Superior temporal gyrus (tissue), 1 donor: ENCODE measurements around the gene VPS51.

Source experiments
- DNase-seq: peaks from one replicate; pipeline ENCODE4 v3.0.0-alpha.2; 2016; ENCODE audit errors: extremely low spot score

Gene VPS51

GRCh38 chr11:65095974-65096806, at the start of gene VPS51:
Gene VPS51 (plus strand): TSS chr11:65096214. CDS start chr11:65096251, 37 bp downstream.
- DNase-seq: peak; percentile 92

GRCh38 chr11:65047581-65048422, 48.2 kb upstream of the VPS51 start:
- DNase-seq: no peak

DNA sequence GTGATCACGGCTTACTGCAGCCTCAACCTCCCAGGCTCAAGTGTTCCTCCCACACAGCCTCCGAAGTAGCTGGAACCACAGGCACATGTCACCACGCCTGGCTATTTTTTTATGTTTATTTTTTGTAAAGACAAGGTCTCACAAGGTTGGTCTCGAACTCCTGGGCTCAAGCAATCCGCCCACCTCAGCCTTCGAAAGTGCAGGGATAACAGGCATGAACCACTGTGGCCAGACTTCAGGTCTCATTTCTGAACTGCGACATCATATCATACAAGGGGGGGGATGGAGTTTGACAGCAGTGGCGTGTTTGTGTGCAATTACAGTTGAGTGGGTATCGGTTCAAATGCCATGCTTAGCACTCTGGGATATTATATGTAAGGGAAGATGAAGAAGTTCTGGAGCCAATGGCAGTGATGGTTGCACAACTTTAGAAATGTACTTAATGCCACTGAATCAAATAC, 44.6 kb upstream of the VPS51 start:
- no peak for DNase-seq

- no peak for DNase-seq
Observed at GRCh38 chr11:65053827-65054508, 42.0 kb upstream of the VPS51 start.

GRCh38 chr11:65055538-65055937, 40.5 kb upstream of the VPS51 start:
- DNase-seq: no peak

DNA sequence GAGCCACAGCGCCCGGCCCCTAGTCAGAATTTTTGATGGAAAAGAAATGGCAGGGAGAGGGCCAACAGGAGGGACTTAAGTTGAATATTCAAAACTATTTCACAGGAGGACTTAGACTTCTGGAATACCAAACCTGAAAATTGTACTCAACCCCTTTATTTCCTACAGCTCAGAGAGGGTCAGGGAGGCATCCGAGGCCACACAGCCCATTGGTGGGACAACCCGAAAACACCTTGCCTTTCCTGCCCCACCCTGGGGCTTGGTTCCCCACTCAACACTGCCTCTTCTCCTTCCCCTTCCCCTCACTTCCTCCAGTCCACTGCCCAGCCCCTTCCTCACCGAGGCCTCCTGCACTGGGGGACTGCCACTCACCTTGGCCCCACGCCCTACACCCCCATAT, 39.0 kb upstream of the VPS51 start:
- DNase-seq: no peak

DNA sequence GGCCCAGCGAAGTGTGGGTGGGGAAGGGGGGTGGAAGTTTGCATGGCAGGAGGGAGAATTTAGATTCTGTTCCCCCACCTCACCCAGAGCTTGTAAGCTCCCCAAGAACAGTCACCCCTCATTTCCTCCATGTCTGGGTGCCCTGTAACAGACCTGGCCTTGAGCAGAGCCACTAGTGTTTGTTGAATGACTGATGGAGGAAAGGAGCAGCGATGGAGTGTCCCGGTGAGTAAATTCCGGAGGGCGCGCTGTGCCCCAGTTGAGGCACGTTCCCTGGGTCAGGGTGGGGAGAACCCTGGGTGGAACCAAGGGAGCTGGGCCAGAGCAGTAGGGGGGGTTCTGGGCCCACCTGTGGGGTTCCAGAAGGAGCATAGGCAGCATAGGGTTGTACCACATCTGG, 38.5 kb upstream of the VPS51 start:
- DNase-seq: no peak

- no peak for DNase-seq
Observed at GRCh38 chr11:65058012-65058411, 38.0 kb upstream of the VPS51 start.

DNA sequence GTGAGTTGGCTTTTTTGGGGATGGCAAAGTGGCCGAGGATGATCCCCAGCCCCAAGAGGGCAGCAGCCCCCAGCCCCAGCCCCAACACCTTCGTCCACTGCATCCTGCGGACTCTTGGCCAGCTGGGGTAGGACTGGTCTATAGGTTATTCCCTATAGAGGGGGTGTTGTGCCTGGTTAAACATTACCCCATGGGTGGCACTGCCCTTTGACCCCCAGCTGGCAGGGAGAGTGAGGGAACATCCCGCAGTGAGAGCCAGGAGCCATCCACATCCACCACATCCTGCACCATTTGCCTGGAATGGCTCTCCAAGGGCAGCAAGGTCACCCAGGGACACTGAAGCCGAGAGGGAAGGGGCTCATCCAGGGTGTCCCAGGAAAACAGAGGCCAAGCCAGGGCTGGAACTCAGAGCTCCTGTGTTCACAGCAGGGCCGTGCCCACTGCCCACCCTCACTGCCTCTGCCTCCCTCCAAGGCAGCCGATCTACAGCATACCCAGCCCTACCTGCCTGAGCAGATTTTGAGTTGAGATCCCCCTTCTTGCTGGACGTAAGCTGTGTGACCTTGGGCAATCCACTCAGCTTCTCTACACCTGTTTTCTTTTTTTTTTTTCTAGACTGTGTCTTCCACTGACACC, 37.5 kb upstream of the VPS51 start, which contains the start of gene NAALADL1:
Gene NAALADL1, minus strand, starts transcription at position 135 of the 636 bp plus-strand sequence. Its CDS starts 32 bp downstream, at position 103.
- DNase-seq: no peak

- DNase-seq: no peak
Observed at GRCh38 chr11:65059523-65059922, 36.5 kb upstream of the VPS51 start.

- DNase-seq: no peak
Observed at GRCh38 chr11:65059959-65060824, 35.8 kb upstream of the VPS51 start.

- DNase-seq: no peak
Observed at GRCh38 chr11:65060913-65061408, 35.1 kb upstream of the VPS51 start.

- no peak for DNase-seq
Observed at GRCh38 chr11:65063532-65063931, 32.5 kb upstream of the VPS51 start.

DNA sequence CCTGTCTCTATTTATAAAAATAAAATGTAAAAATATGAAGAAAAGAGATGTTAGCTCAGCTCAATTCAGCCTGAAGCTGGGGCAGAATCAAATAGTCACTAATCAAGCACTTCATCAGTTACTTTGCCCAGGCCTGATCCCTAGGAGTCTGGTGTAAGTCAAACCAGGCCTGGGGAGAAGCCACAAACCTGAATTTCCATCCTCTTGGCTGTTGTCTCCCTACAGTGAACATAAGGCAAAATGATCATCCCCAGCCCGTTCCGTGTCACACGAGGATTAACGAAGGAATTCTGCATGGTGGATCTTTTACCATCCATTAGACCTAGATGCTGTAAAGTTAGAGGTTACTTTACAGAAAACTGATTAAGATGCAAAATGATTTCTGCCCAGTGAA, 31.2 kb upstream of the VPS51 start:
- no peak for DNase-seq

- no peak for DNase-seq
Observed at GRCh38 chr11:65065851-65066250, 30.2 kb upstream of the VPS51 start.

DNA sequence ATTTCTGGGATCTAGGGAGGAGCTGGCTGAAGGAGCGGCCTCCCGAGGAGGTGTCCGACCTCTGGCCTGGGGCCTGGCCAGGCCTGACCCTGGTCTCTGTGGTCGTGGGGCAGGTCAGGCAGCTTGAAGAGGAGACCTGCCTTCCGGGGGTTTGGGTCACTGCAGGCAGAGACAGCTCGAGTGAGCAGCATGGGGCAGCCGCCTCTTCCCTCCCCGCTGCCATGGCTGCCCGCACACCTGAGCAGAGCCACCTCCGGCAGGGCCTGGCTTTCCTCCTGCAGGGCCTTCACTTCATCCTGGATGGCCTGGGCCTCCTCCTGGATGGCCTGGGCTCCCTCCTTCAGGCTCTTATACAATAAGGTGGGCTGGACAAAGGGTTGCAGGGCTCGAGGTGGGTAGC, 29.7 kb upstream of the VPS51 start:
- DNase-seq: no peak

GRCh38 chr11:65066805-65067291, 29.2 kb upstream of the VPS51 start:
- no peak for DNase-seq

- no peak for DNase-seq
Observed at GRCh38 chr11:65067446-65067845, 28.6 kb upstream of the VPS51 start.

- DNase-seq: no peak
Observed at GRCh38 chr11:65069217-65069616, 26.8 kb upstream of the VPS51 start.
